Lower leg skin (tissue), 3 donors: ENCODE data around the gene OR52R1.

Experiments
- CTCF ChIP-seq, 3 donors: fragments of 450-650 bp; IDR thresholded peaks; one replicate each; pipeline ENCODE4 v1.5.1; 2016; ENCODE audit warnings: antibody characterized with exemption in 3 of 3, mild to moderate bottlenecking in 3 of 3, moderate library complexity in 2 of 3
- POLR2A ChIP-seq, 2 donors: fragments of 450-650 bp; IDR thresholded peaks; one replicate each; pipeline ENCODE4 v1.6.1; 2016 to 2017; ENCODE audit warnings: antibody characterized with exemption in 2 of 2, mild to moderate bottlenecking in 1 of 2, moderate library complexity in 1 of 2

GRCh38 chr11:4804280-4804679, at the start of gene OR52R1:
- no peak for TF ChIP-seq CTCF (IDR thresholded peaks at IDR 0.05)
- no peak for TF ChIP-seq POLR2A (IDR thresholded peaks at IDR 0.05)
